Neuron (in vitro differentiated cells): ENCODE data around the gene SCP2.
"Not testable (repeated sequence)": the region's sequence is repeated elsewhere in the genome, so short reads cannot be mapped to it uniquely, and the experiment has no call there.

Experiments
- H2AFZ ChIP-seq: one replicate; pipeline ENCODE4 v1.6.1; 2013; ENCODE audit warnings: low read depth, mild to moderate bottlenecking, inconsistent platforms, low read length, moderate library complexity
- H3K27me3 ChIP-seq: one replicate; pipeline ENCODE4 v1.6.1; 2013; ENCODE audit warnings: low read length; ENCODE audit not compliant: insufficient read depth
- H3K36me3 ChIP-seq: one replicate; pipeline ENCODE4 v1.6.1; 2013; ENCODE audit warnings: low read length; ENCODE audit not compliant: insufficient read depth
- H3K4me1 ChIP-seq: one replicate; pipeline ENCODE4 v1.6.1; 2013; ENCODE audit warnings: low read length; ENCODE audit not compliant: insufficient read depth
- H3K4me3 ChIP-seq: 2 replicates; pipeline ENCODE4 v1.5.1; 2013; ENCODE audit warnings: mild to moderate bottlenecking, low read length, moderate library complexity
- H3K9me3 ChIP-seq: one replicate; pipeline ENCODE4 v1.6.1; 2013; ENCODE audit warnings: low read length

SCP2 gene

GRCh38 chr1:52920791-52921291 lies 6.2 kb upstream of the SCP2 start:
- no peaks in the 10 kb centered on the region for H3K36me3 ChIP-seq
- H3K4me1 ChIP-seq = no peaks in the 10 kb centered on the region
- H3K4me3 ChIP-seq = no peak overlapping the region
- peaks cover 19% of the 10 kb centered on the region for H3K9me3 ChIP-seq
- peak overlapping the region; percentile 21 for H2AFZ ChIP-seq
- peaks cover 54% of the 10 kb centered on the region for H3K27me3 ChIP-seq

- Histone ChIP-seq H3K4me1 (no peaks in the 10 kb centered on the region), H3K4me3 (no peak overlapping the region), H3K27me3 (peaks cover 45% of the 10 kb centered on the region), H2AFZ (no peak overlapping the region), H3K36me3 (no peaks in the 10 kb centered on the region), H3K9me3 (peaks cover 6% of the 10 kb centered on the region)
Observed at GRCh38 chr1:52925571-52926005, 1.5 kb upstream of the SCP2 start.

GRCh38 chr1:52926864-52927211 lies 238 bp upstream of the SCP2 start:
- Histone ChIP-seq H3K4me3 (peak overlapping the region; percentile 54), H2AFZ (peak overlapping the region; percentile 74), H3K9me3 (peaks cover 4% of the 10 kb centered on the region), H3K27me3 (peaks cover 32% of the 10 kb centered on the region), H3K4me1 (no peaks in the 10 kb centered on the region), H3K36me3 (no peaks in the 10 kb centered on the region)

DNA sequence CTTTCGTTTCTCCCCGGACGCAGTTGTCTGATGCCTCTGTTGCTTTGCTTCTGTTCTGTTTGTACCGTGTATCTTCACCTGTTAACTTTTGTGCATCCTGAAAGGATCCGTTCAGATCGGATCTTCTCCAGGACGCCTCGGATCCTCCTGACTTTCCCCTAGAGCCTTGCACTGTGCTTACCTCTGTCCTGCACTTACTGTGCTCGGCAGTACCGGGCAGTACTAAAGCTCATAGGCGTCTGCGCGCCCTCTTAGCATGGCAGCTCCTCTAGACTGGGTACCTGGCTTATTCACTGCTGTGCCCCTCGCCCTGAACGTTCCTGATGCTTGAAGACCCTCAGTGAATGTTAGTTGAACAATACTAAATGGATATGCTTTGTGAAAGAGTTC lies 934 bp downstream of the SCP2 start:
- H3K4me3 ChIP-seq = peak overlapping the region; percentile 54
- peaks cover 21% of the 10 kb centered on the region for H3K27me3 ChIP-seq
- peak overlapping the region; percentile 74 for H2AFZ ChIP-seq
- no peaks in the 10 kb centered on the region for H3K9me3 ChIP-seq
- no peaks in the 10 kb centered on the region for H3K4me1 ChIP-seq
- no peaks in the 10 kb centered on the region for H3K36me3 ChIP-seq

GRCh38 chr1:52929019-52929418 lies 1.9 kb downstream of the SCP2 start:
- no peaks in the 10 kb centered on the region for H3K9me3 ChIP-seq
- H3K4me3 ChIP-seq = no peak overlapping the region
- no peaks in the 10 kb centered on the region for H3K4me1 ChIP-seq
- H2AFZ ChIP-seq = no peak overlapping the region
- no peaks in the 10 kb centered on the region for H3K36me3 ChIP-seq
- H3K27me3 ChIP-seq = peaks cover 15% of the 10 kb centered on the region

DNA sequence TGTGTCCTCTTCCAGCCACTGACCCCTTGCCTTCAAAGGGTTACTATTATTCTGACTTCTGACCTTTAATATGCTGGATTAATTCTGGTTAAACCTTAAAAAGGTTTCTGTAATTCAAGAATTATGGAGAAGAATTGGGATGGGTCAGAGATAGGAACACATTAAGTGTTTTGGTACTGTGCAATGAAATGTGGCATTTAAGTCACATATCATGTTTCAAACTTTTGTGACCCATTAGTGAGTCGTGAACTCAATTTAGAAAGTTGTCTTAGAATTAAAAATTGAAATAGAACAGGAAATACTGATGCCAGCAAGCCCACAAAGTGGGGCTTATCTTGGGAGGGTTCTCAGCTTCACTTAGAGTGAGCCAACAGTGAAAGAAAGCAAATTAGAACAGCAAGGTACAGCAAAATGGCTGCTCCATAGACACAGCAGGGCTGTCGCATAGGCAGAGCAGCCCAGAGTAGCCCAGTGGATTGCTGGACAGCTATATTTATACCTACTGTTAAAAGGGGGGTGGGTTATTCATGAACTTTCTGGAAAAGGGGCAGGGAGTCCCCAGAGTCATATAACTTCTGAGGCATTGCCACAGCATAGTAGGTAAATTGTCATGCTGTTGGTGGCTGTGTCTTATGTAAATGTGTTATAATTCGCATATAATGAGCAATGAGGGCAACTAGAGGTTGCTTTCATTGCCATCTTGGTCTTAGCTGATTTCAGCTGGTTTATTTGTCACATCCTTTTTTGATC lies 10.5 kb downstream of the SCP2 start:
- Histone ChIP-seq H2AFZ (no peak overlapping the region), H3K27me3 (no peaks in the 10 kb centered on the region), H3K4me3 (no peak overlapping the region), H3K36me3 (no peaks in the 10 kb centered on the region), H3K4me1 (no peaks in the 10 kb centered on the region), H3K9me3 (no peaks in the 10 kb centered on the region)

GRCh38 chr1:52938183-52938451 lies 11.0 kb downstream of the SCP2 start:
- Histone ChIP-seq H3K4me3 (no peak overlapping the region), H2AFZ (no peak overlapping the region), H3K27me3 (no peaks in the 10 kb centered on the region), H3K36me3 (no peaks in the 10 kb centered on the region), H3K4me1 (no peaks in the 10 kb centered on the region), H3K9me3 (no peaks in the 10 kb centered on the region)

DNA sequence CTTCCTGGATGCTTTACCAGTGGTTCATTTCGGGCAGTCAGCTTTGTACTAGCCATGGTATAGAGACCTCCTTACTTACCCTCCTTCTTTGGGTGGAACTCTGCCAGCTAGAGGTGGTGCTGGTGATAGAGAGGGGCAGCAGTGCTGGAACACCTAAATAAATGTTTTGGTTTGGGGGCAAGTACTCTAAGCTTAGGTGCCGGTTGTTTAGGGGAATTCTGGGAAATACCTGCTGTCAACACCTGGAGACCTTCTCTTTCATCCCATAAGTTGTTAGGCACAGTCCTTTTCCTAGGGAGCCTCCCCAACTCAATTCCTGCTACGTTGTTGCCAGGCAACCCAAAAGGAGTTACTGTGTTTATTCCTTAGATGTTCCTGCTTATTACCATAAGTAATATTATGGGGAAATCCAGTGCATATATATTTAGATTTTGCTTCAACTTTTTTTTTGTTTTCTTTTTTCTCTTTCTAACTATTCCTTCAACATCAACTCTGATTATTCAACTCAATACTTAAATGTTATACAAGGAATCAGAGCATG lies 16.9 kb downstream of the SCP2 start:
- H3K27me3 ChIP-seq = no peaks in the 10 kb centered on the region
- H3K4me3 ChIP-seq = no peak overlapping the region
- no peaks in the 10 kb centered on the region for H3K36me3 ChIP-seq
- no peaks in the 10 kb centered on the region for H3K4me1 ChIP-seq
- H3K9me3 ChIP-seq = no peaks in the 10 kb centered on the region
- no peak overlapping the region for H2AFZ ChIP-seq

GRCh38 chr1:52944566-52944965 lies 17.5 kb downstream of the SCP2 start:
- Histone ChIP-seq H3K9me3 (peaks cover 2% of the 10 kb centered on the region), H3K36me3 (no peaks in the 10 kb centered on the region), H3K27me3 (no peaks in the 10 kb centered on the region), H2AFZ (no peak overlapping the region), H3K4me1 (no peaks in the 10 kb centered on the region), H3K4me3 (no peak overlapping the region)

DNA sequence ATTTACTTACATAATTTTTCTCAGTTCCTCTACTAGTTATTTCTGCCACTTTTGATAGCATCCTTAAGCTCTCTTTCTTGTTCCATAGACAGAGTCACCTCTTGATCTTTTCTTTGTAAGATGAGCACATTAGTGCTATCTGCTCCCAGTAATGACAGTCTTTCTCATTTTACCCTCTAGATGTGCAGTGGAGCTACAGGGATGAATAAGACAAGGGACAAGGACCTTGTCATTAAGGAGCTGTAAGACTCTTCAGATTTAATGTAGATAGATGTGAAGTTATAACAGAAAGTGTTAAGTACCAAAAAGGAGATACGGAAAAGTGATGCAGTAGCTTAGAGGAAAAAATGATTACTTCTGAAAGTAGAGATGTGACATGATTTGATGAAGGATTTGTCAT lies 20.4 kb downstream of the SCP2 start:
- H3K4me3 ChIP-seq = no peak overlapping the region
- H3K9me3 ChIP-seq = peaks cover 2% of the 10 kb centered on the region
- no peaks in the 10 kb centered on the region for H3K4me1 ChIP-seq
- H3K36me3 ChIP-seq = no peaks in the 10 kb centered on the region
- H3K27me3 ChIP-seq = no peaks in the 10 kb centered on the region
- H2AFZ ChIP-seq = no peak overlapping the region

DNA sequence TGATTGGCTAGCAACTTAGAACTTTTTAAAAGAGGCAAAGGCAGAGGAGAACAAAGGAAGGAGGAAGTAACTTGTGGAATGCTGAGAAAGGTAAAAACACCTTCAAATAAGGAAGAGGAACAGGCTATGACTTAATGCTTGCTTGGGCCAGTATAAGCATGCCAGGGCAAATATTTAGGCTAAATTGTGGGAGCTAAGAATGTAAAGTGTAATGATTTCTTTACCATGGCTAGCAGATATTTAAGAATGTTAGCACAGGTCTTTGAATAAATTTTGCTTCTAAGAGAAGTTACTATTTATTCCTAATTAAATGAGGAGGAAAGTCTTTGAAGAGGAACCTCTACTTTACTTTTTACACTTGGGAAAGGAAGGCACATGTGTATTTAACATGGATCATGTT lies 22.5 kb downstream of the SCP2 start:
- not testable (repeated sequence) for H2AFZ ChIP-seq, H3K9me3 ChIP-seq, H3K4me1 ChIP-seq, H3K36me3 ChIP-seq, H3K27me3 ChIP-seq, H3K4me3 ChIP-seq

DNA sequence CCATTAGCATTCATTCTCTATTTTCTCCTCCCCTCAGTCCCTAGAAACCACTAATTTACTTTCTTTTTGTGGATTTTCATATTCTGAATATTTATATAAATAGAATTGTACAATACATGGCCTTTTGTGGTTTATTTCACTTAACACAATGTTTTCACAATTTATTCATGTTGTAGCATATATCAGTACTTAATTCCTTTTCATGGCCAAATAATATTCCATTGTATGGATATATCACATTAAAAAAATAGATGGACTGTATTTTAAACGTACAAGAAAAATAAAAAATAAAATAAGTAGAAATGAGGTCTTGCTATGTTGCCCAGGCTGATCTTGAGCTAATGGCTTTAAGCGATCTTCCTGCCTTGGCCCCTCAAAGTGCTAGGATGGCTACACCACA lies 25.0 kb downstream of the SCP2 start:
- Histone ChIP-seq H3K9me3 (peaks cover 2% of the 10 kb centered on the region), H3K4me1 (peaks cover 8% of the 10 kb centered on the region), H2AFZ (no peak overlapping the region), H3K4me3 (no peak overlapping the region), H3K36me3 (no peaks in the 10 kb centered on the region), H3K27me3 (no peaks in the 10 kb centered on the region)

- Histone ChIP-seq H3K27me3 (no peaks in the 10 kb centered on the region), H3K4me1 (peaks cover 8% of the 10 kb centered on the region), H2AFZ (no peak overlapping the region), H3K36me3 (no peaks in the 10 kb centered on the region), H3K9me3 (no peaks in the 10 kb centered on the region), H3K4me3 (no peak overlapping the region)
Observed at GRCh38 chr1:52955129-52955970, 28.3 kb downstream of the SCP2 start.
